T-helper 1 cell treated with Interleukin-12 subunit alpha and Interleukin-12 subunit beta and Interleukin-4 antibody, amounts not matched to agents 30 ng/mL and 1 ng/mL, for 36 hours (primary cell): ENCODE measurements around the gene MCTP1. TPM values are rescaled to one million over a fixed set of nuclear protein-coding genes. Genes with fewer than 3 reads are reported as not detected.
"Not testable (repeated sequence)": the region's sequence is repeated elsewhere in the genome, so short reads cannot be mapped to it uniquely, and the experiment has no call there.

Experiments
- intact Hi-C: fragments of 100-400 bp; cut with micrococcal nuclease; formaldehyde crosslinking; loops from one replicate; pipeline ENCODE4 v1.15.1; 2024
- total RNA-seq: library from RNA; stranded (reverse); gene quantifications from 2 replicates; pipeline ENCODE4 v1.2.3, GENCODE V29; 2022

MCTP1 gene
- total RNA-seq, 1 donor from 2014 or later = 0.10 TPM

DNA sequence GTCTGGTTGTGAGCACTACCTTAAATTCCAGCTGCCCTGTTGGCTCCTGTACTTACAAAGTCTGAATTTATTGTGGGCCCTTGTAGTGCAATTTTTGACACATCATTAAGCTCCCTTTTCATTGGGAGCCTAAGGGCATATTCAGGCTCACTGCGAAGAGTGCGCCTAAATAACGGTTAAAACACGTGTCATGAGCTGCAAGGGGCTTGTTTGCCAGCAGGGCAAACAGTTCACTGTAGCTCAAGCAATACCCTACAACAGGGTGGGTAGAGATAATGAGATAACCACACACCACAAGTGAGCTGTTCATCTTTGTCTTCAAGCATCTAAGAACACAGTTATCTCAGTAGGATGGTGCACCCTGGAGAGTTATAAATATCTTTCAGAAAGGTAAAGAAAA, 452.2 kb downstream of the MCTP1 start:
- intact Hi-C loops = loop anchor here (5.0 kb wide), 1 partner anchor 35 kb away; no protein-coding TSS in a partner anchor

DNA sequence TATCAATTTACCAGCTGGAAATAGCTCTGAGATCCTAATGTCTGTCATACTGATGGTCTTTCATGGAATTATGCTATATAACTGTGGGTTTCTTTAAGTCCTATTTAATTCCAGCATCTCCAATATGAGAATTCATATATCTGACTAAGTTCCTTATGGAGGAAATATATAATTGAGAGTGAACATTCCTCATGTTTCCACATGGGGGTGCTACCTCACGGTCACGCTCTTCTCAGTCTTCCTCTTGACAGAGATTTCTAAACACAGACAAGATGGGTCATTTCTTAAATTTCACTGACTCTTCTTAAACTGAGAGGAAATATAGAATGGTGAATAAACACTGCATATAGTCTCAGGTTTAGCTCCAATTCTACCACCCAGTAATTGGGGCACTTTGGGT, 454.4 kb downstream of the MCTP1 start:
- intact Hi-C loops = loop anchor here (5.0 kb wide), 1 partner anchor 33 kb away; no protein-coding TSS in a partner anchor

DNA sequence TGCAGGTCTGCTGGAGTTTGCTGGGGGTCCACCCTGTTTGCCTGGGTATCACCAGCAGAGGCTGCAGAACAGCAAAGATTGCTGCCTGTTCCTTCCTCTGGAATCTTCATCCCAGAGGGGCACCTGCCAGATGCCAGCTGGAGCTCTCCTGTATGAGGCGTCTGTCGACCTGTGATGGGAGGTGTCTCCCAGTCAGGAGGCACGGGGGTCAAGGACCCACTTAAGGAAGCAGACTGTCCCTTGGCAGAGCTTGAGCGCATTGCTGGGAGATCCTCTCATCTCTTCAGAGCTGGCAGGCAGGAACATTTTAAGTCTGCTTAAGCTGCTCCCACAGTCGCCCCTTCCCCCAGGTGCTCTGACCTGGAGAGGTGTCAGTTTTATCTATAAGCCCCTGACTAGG, 456.7 kb downstream of the MCTP1 start:
- intact Hi-C loops = not testable (repeated sequence)

DNA sequence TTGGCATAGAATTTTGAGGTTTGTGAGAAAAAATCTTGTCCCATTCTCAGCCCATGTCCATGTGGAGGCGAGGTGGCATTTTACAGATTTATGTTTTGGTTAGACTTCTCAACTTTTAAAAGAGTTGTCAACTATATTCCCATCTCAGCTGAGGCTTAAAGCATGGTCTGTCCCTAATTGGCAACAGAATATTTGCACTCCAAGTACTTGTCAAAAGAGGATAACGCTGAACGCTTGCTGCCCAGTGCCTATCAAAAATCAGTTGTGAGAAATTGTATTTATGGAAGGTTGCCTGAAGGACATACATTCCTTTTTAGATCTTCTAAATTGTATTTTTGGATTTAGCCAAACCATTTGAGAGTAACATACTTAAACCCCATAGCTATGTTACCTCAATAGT, 464.4 kb downstream of the MCTP1 start:
- intact Hi-C loops = no loop called here

DNA sequence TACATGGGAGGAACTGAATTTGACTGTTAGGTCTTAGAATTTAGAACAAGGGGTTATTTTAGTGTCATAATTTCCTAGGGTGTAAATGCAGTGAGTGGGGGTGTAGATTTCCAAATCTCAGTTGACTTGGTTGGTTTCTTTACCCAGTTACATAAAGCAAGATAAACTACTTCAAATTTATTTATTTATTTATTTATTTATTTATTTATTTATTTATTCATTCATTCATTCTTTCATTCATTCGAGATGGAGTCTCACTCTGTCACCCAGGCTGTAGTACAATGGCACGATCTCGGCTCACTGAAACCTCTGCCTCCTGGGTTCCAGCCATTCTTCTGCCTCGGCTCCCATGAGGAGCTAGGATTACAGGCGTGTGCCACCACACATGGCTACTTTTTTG, 466.0 kb downstream of the MCTP1 start:
- intact Hi-C loops = no loop called here

DNA sequence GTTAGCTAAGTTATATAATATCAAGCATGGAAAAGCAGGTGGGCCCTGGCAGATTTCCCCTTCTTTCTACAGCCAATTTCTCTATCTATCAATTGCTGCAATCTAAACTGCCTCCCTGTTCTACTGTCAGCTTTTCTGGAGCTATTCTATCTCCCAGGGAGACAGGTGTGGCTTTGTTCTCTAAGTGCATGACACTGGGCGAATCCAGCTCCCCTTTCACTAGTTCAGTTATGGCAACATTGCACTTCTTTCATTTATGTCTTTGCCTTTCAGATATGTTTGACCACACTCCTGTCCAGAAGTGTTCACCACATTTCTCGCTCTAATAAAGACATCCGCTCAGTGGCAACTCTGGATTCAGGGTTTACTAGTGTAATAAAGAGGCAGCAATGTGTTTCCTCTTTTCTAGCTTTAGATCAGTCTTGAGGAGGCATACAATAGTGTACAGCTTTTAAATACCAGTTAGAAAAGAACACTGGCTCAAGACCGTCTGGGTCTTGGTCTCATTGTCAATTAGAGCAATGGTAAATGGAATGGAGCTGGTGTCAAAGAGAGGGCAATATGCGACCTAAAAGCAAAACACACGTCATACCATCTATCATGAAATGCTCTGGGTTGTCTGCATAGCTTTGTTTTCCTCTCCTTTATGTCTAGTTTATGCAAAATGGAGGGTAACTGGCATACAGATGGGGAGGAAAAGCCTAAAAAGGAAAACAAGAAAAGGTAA, 469.4 kb downstream of the MCTP1 start:
- intact Hi-C loops = no loop called here

DNA sequence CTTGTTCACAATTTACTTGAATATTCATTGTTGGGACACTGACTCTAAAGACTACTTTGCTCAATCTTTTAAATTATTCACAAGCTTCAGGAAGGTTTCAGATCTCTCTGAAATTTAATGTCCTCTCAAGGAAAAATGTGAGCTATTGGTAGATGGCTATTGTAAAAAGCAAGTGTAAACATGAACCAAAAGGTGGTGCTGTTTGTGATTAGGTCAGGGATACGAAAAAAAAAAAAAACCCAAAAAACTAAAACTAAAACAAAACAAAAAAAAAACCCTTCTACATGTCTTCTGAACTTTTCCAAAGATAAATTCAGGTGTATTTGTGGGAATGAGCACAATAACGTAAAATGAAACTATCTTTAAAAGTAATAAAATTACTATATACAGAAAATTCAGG, 472.7 kb downstream of the MCTP1 start:
- intact Hi-C loops = no loop called here

DNA sequence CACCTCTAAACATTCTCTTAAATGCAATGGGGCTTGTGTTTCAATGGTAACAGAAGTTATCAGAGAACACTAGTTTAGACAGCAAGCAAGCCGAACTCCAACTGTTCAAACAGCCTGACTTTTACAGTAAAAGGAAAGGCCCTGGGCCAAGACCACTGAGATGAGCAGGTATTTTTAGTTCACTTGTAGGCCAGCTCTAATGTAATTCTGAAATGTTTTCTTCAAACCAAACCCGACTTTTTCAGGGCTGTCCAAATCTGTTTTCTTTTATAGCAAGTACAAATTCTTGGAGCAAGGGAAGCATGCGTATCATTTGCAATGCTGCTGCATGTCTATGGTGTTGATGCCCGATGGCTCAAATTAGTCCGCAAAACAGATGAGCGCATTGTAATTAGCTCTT, 473.6 kb downstream of the MCTP1 start:
- intact Hi-C loops = no loop called here

DNA sequence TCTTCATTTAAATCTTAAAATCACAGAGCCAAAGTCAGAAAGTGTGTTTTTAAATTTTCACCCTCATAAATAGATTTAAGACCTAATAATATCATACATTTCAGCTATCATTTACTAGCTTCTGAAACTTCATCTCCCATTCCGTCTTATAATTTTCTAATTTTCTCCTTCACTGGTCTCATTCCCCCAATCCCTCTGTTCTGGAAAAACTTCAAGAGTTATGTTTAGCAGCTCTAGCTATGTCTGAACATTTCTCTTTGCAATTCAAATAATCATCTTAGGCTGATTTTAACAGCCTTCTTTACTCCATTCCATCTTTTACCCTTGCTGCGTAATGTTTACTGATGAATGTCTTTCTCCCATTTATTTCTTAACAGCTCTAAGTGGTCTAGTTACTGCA, 474.0 kb downstream of the MCTP1 start:
- intact Hi-C loops = no loop called here

DNA sequence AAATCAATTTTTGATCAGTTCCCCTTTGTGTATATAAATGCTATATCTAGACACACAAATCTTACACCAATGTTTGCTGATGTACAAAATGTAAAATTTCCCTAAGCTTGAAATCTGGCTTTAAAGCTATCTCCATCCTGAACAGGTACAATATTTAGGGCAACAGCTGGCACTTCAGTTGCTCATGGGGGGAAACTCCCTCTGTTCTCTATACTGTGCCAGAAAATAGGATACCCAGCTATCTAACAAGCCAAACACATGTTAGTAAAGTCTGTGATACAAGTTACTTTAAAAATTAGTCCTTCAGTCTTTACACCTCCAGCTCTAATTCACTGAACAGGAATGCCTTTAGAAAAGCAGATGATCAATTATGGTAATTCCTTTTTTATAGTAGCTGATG, 474.6 kb downstream of the MCTP1 start:
- intact Hi-C loops = no loop called here

DNA sequence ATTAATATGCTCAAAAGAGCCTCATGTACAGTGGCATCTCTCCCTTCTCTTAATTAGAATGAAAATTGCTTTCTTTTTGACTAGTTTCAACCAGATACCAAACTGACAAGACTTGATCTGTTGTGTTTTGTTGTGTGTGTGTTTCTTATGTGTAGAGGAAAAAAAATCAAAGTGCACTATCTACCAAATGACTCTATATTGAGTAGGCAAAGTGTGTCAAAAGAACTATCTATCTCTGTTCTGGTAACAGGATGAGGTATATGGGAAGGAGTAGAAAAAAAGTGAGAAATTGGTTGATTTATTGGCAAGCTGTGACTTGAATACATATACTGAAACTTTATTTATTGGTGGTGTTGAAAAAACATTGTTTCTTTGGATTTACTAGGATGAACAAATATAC, 476.4 kb downstream of the MCTP1 start:
- intact Hi-C loops = no loop called here

DNA sequence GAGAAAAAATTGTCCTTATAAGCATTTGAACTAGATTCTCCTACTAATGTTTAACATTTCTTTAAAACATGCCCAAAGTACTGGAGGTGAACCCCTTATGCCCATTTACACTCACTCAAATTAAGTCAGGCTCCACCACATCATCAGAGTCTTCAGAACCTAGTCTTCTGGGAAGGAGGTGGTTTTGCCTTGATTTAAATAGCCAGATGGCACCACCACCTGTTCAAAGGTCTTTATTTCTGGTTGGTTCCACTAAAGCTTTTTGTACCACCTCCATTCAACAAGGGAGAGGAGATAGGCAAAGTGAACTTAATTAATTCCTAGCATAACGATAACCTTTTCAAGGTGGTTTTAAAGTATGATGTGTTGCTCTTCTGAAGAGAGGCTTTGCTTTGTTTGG, 476.9 kb downstream of the MCTP1 start:
- intact Hi-C loops = no loop called here

DNA sequence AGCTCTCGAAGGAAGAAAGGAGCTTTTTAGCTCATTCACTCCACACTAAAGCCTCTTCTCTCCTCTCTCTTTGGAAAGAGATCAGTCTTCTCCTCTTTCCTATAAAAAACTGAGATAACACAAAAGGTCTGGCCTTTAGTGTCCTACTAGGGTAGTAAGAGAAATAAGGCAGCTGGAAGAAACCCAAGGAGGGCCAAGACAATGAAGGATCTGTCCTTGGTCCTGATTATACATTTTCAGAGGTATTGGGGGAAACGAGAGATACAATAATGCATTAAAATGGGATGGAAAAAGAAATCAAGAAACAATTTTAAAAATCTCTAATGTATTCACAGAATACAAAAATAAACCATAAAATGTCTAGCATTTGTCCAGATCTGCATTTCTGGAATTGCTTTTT, 482.4 kb downstream of the MCTP1 start:
- intact Hi-C loops = loop anchor here (1.0 kb wide), 1 partner anchor 8 kb away; no protein-coding TSS in a partner anchor

DNA sequence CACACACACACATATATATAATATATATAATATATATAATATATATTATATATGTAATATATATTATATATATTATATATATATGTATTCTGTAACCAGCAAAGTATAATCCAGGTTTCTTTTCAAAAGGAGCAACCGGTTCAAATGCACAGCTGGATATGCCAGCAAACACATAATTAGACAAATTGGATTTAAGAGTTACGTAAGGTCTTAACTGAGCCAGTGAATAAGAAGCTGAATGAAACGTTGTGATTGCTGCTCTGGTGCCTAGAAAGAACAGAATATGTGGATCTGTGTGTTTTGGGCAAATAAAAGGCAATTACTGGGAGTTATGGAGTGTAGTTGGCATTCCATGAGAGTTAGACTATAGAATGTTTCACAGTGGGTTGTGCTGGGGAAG, 488.3 kb downstream of the MCTP1 start:
- intact Hi-C loops = loop anchor here (5.0 to 10.0 kb wide), 3 partner anchors 36 to 1738 kb away; no protein-coding TSS in a partner anchor

DNA sequence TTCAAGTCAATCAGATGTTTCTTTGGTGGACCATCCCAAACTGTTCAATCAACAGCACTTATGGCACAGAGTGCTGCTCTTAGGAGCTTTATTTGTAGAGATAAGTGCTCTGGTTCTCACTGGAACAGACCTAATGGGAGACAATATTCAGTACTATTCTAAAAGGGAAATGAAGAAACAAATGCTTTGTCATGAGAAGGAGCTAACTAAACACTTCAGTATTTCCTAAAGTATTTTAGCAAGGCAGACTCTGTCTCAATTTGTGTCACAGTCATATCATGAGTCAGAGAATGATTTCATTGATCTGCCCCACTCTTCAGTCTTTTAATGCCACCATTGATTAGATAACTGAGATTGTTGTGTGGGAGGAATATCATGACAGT, 491.1 kb downstream of the MCTP1 start:
- intact Hi-C loops = loop anchor here (1.0 to 10.0 kb wide), 14 partner anchors 8 to 1869 kb away; partner anchors contain the start of genes ARSK, CAST, ELL2 and SKIC3

DNA sequence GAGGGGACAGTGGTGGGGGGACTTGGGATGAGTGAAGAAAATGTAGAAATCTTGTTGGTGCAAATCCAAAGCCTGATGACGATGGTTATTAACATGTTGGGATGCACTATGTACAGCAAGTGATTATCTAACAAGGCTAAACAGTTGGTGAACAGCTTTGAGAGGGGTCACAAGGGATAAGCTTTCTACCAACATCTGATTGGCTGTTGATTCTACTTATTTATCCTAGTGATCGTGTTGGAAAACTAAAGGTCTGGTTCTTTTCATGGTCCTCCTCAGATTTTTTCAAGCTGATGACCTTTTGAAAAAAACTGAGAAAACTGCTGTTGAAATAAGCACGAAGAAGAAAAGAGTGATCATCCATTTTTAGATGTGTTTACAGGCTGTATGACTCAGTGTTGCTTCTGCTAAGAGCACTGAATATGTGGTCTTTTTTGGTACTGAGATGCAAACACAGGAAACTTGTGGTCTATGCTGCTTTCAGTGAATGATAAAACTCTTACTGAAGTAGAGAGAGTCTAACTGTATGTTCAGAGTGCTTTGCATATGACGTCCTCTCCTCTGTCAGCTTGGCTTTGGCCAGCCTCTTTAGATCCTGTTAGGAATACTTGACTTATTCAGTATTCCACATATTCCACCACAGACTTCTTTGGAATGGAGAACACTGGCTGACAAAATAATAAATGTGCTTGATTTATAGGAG, 491.6 kb downstream of the MCTP1 start:
- intact Hi-C loops = loop anchor here (1.0 to 10.0 kb wide), 12 partner anchors 54 to 1870 kb away; partner anchors contain the start of genes ARSK, CAST, ELL2 and SKIC3

DNA sequence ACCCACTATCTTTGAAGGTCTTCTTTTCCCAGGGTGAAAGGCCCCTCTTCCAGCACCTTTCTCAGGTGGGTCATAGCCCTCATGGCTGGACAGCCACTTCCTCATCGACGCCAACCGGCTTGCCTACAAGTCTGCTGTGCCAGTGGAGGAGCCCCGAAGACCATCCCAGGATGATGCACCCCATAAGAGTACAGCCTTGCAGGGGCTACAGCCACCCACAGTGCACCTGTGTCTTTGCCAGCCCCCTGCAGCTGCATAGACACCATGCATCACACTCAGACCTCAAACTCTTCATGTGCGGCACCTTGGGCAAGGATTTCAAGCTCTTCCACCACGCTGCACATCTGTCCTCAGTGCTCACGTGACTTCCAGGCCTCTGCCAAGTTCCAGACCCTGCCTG, 493.1 kb downstream of the MCTP1 start:
- intact Hi-C loops = loop anchor here (2.0 to 10.0 kb wide), 8 partner anchors 53 to 1871 kb away; partner anchors contain the start of genes ARSK, CAST, ELL2 and SKIC3

DNA sequence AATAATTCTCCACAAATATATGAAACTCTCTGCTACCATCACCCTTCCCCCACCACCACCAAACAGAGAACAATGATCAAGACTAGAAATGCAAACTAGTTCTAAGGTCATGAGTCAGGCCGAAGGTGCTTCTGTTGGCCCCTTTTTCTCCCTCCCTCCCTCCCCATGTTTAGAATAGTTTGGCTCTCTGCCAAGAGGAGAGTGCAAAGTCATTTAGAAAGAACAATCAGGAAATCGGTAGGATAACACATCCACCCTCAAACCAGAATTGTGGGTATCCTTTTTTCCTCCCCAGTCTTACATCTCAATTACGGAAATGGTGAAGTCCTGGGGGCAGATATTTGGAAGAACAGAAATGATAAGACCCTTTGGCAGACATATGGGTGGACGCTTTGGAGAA, 496.4 kb downstream of the MCTP1 start:
- intact Hi-C loops = no loop called here

DNA sequence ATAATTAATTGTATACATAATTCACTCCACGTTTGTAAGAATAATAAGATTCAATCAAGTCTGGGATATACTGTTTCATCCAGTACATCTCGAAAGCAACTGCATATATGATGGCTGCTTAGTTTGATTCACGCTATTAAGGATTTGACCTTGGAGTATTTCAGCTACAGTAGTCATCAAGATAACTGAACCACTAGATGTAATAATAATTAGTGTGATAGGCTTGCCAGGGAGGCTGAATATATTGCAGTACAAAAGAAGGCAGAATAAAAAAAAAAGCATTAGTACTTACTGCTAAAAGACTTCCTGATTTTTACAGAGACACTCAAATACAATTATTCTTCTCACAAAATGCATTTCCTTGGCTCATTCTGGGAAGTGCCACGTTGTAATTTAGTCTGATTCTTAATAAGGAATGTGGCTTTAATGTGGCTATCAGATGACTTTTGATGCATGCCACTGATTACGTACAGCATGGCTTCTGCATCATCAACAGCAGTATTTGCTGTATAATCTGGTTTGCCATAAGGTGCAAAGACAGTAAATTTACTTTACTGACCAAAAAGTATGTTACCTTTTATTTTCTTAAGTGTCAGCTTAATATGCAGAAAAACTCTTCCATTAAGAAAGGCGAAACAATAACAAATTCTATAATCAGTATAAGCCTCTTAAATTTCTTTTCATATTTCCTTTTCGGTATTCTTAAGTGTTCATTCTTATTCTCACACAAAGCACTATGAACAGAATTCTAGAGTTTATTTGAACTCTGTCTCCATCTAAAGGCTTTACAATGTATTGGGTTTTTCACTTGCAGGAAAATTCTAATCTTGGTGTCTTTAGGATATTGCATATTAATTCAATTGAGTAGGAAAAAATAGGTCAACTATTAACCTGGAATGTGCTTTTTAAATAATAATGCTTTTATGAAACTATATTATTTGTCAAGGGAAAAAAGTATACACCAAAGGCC, 500.1 kb downstream of the MCTP1 start:
- intact Hi-C loops = loop anchor here (2.0 kb wide), 1 partner anchor 82 kb away; no protein-coding TSS in a partner anchor

DNA sequence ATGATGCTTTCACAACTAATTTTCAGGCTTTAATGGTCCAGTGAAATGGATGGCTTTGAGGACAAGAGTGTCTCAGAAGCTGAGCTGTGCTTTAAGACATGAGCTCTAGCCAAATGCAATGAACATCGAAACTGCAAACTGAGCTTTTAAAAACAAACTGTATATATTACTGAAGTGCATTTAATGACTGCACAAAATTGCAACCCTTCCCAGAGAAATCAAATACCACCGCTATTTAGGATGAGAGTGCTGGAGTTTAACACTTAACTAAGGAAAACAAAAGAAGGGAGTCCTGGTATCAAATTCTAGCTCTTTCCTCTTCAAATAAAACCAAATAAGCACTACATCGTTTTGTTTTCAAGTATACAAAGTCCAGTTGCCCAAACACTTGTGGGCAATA, 502.5 kb downstream of the MCTP1 start:
- intact Hi-C loops = no loop called here

DNA sequence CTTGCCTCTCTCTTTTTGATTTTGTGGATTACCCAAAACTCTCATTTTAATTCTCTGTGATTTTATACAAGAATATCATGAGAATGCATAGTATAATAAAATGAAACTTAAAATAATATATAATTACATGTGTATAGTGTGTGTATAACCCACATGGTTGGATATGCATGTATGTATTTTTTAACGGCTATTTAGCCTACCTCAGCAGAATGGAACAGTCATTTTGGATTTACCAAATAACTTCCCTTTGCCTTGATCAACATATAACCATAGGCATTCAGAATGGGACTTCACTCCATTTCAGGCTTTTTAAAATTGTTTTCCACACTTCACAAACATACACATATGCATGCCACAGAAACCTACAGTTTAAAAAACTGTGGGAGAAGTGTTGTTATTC, 505.2 kb downstream of the MCTP1 start:
- intact Hi-C loops = no loop called here
